GM23338 (cell line): Measurements from ENCODE around the gene BCORL1. TPM values are rescaled to one million over a fixed set of nuclear protein-coding genes. Genes with fewer than 3 reads are reported as not detected.

Source experiments
- ATAC-seq: fragments of 200-7000 bp; cut with Tn5 transposase; 3 replicates; pipeline ENCODE4 v1.9.1; 2020
- DNase-seq: peaks from one replicate; pipeline ENCODE4 v3.0.0-alpha.2; 2015; ENCODE audit warnings: low spot score
- H2AFZ ChIP-seq: fragments of 200-600 bp; sonication (generic); 2 replicates; pipeline ENCODE4 v1.8.0; 2016; ENCODE audit warnings: antibody characterized with exemption, mild to moderate bottlenecking, moderate library complexity
- H3F3A ChIP-seq: fragments of 200-600 bp; sonication (generic); replicated peaks from 2 replicates; pipeline ENCODE4 v1.8.0; 2017; ENCODE audit warnings: antibody characterized with exemption, mixed run types, low read depth
- H3K27ac ChIP-seq: fragments of 200-600 bp; sonication (generic); 2 replicates; pipeline ENCODE4 v1.6.1; 2016; ENCODE audit warnings: low read depth
- H3K27me3 ChIP-seq: fragments of 200-600 bp; sonication (generic); 2 replicates; pipeline ENCODE4 v1.8.0; 2016; ENCODE audit warnings: mild to moderate bottlenecking, mixed run types, moderate library complexity; ENCODE audit not compliant: insufficient read depth
- H3K36me3 ChIP-seq: fragments of 200-600 bp; sonication (generic); 2 replicates; pipeline ENCODE4 v1.8.0; 2016; ENCODE audit warnings: mild to moderate bottlenecking; ENCODE audit not compliant: insufficient read depth
- H3K4me1 ChIP-seq: fragments of 200-600 bp; sonication (generic); 2 replicates; pipeline ENCODE4 v1.8.0; 2016; ENCODE audit warnings: mild to moderate bottlenecking, moderate library complexity; ENCODE audit not compliant: insufficient read depth
- H3K4me2 ChIP-seq: fragments of 200-600 bp; sonication (generic); 2 replicates; pipeline ENCODE4 v1.7.1; 2017; ENCODE audit warnings: mixed run types
- H3K4me3 ChIP-seq: fragments of 200-600 bp; sonication (generic); 2 replicates; pipeline ENCODE4 v1.6.1; 2016; ENCODE audit warnings: mixed run types
- H3K79me2 ChIP-seq: fragments of 200-600 bp; sonication (generic); replicated peaks from 2 replicates; pipeline ENCODE4 v1.8.0; 2017; ENCODE audit warnings: mild to moderate bottlenecking; ENCODE audit not compliant: insufficient read depth
- H3K9me2 ChIP-seq: fragments of 200-600 bp; sonication (generic); 2 replicates; pipeline ENCODE4 v1.8.0; 2017; ENCODE audit not compliant: insufficient read depth
- H4K20me1 ChIP-seq: fragments of 200-600 bp; sonication (generic); replicated peaks from 2 replicates; pipeline ENCODE4 v1.8.0; 2017; ENCODE audit warnings: mild to moderate bottlenecking; ENCODE audit not compliant: insufficient read depth
- H3K27ac Mint-ChIP-seq: 2 replicates; pipeline ENCODE4 v1.8.0; 2020; ENCODE audit warnings: inconsistent platforms, mild to moderate bottlenecking, moderate library complexity, mixed read lengths
- H3K27me3 Mint-ChIP-seq: 3 replicates; pipeline ENCODE4 v1.8.0; 2022; ENCODE audit warnings: low read depth, mild to moderate bottlenecking, moderate library complexity, mixed read lengths, inconsistent platforms; ENCODE audit not compliant: insufficient read depth, poor library complexity
- H3K36me3 Mint-ChIP-seq: 3 replicates; pipeline ENCODE4 v1.8.0; 2021; ENCODE audit warnings: low read depth, mild to moderate bottlenecking, inconsistent platforms, moderate library complexity, mixed read lengths
- H3K4me1 Mint-ChIP-seq: 3 replicates; pipeline ENCODE4 v1.8.0; 2020; ENCODE audit warnings: mild to moderate bottlenecking, inconsistent platforms, mixed read lengths
- H3K4me3 Mint-ChIP-seq: 3 replicates; pipeline ENCODE4 v1.8.0; 2021; ENCODE audit warnings: moderate library complexity, mild to moderate bottlenecking, inconsistent platforms, mixed read lengths
- H3K9me3 Mint-ChIP-seq: 3 replicates; pipeline ENCODE4 v1.8.0; 2020; ENCODE audit warnings: moderate library complexity, mild to moderate bottlenecking, inconsistent platforms, mixed read lengths
- CREB1 ChIP-seq: fragments of 250-450 bp; sonication (Bioruptor Pico); IDR thresholded peaks from 2 replicates; pipeline ENCODE4 v1.5.0; 2020; ENCODE audit warnings: low read depth, mild to moderate bottlenecking, moderate library complexity
- CTCF ChIP-seq, 2 experiments: fragments of 200-600 bp in 1 of 2; sonication (generic) in 1 of 2; conservative IDR thresholded peaks; 2 replicates each; pipeline versions ENCODE4 v1.5.1 to v1.6.1; 2016 to 2017; ENCODE audit warnings: antibody characterized with exemption in 2 of 2, low read depth in 2 of 2, mild to moderate bottlenecking in 2 of 2, moderate library complexity in 1 of 2
- EZH2 ChIP-seq: fragments of 200-600 bp; sonication (generic); IDR thresholded peaks from one replicate; pipeline ENCODE4 v1.8.0; 2017; ENCODE audit warnings: antibody characterized with exemption, mild to moderate bottlenecking, low read depth; ENCODE audit not compliant: unreplicated experiment
- EZH2phosphoT487 ChIP-seq: fragments of 200-600 bp; sonication (generic); IDR thresholded peaks from one replicate; pipeline ENCODE4 v1.8.1; 2018; ENCODE audit warnings: antibody characterized with exemption; ENCODE audit not compliant: unreplicated experiment
- JUNB ChIP-seq: IDR thresholded peaks from one replicate; pipeline ENCODE4 v1.6.1; 2016; ENCODE audit warnings: antibody characterized with exemption; ENCODE audit not compliant: unreplicated experiment
- NANOG ChIP-seq: IDR thresholded peaks from 2 replicates; pipeline ENCODE4 v1.6.1; 2016; ENCODE audit warnings: antibody characterized with exemption, borderline replicate concordance
- POLR2AphosphoS5 ChIP-seq: IDR thresholded peaks from 2 replicates; pipeline ENCODE4 v1.6.1; 2016; ENCODE audit warnings: antibody characterized with exemption, low read depth
- REST ChIP-seq: IDR thresholded peaks from one replicate; pipeline ENCODE4 v1.6.1; 2018; ENCODE audit warnings: antibody characterized with exemption; ENCODE audit not compliant: unreplicated experiment
- STAT1 ChIP-seq: IDR thresholded peaks from one replicate; pipeline ENCODE4 v1.6.1; 2016; ENCODE audit warnings: antibody characterized with exemption; ENCODE audit not compliant: unreplicated experiment
- ZNF114 ChIP-seq: fragments of 250-450 bp; sonication (Bioruptor Pico); IDR thresholded peaks from 2 replicates; pipeline ENCODE4 v1.5.0; 2020; ENCODE audit warnings: mild to moderate bottlenecking, moderate library complexity
- ZNF331 ChIP-seq: fragments of 250-450 bp; sonication (Bioruptor Pico); IDR thresholded peaks from 2 replicates; pipeline ENCODE4 v1.5.0; 2020; ENCODE audit warnings: low read depth, mild to moderate bottlenecking, moderate library complexity
- ZNF462 ChIP-seq: fragments of 250-450 bp; sonication (Bioruptor Pico); IDR thresholded peaks from 2 replicates; pipeline ENCODE4 v1.5.0; 2020; ENCODE audit warnings: mild to moderate bottlenecking, moderate library complexity
- polyA plus RNA-seq: library from polyadenylated mRNA; unstranded; fragments of >200 nt; fragmentation: Nextera tagmentation; extraction: Ambion mirVana; gene quantifications from 2 replicates; pipeline ENCODE4 v1.2.1, GENCODE V29; 2016
- total RNA-seq: library from RNA; depleted of rRNA; stranded (reverse); fragments of >200 nt; shearing (Covaris generic); gene quantifications from 2 replicates; pipeline ENCODE4 v1.2.3, GENCODE V29; 2014
- TF ChIP-seq, protein P1 (sequence below): IDR thresholded peaks from 2 replicates; pipeline ENCODE4 v1.6.1; 2016; ENCODE audit warnings: antibody characterized with exemption

BCORL1 gene
- total and polyA plus RNA-seq, 2 experiments from 2014 or later = 2.6 to 2.7 TPM

DNA sequence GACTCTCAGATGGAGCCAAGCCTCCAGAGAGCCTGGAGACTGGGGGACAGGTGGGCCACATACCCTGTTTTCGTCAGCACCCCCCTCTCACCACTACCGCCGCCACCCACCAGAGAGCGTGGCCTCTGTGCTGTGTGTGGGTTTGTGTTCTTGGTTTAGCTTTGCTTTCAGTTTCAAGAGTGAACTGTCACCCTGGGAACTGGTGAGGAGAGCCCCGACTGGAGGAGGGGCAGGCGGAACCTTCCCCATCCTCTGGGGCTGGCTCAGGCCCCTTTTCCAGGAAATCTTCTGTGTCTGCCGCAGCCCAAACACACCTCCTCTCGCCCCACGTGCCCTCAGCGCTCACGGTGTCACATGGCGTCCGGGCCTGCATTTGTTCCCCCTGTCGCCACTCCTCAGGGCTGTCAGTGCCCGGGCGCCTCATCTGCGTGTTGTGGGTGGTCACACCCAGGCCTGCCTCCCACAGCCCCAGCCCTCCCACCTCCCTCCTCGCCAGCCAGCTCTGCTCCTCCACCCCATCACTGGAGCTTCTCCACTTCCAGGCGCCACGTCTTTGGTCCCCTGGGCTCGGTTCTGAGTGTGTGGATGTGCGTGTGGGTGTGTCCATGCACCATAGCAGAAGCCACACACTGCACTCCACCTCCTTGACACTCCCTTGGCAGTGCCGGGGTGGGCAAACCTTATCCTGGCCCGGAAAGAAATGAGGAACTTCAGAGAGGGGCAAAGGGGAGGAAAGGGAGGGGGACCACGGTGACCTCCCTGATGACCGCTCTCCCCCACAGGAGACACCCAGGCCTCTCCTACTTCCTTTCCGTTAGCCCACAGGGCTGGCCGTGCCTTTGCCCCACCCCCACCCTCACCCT, 100.0 kb downstream of the BCORL1 start:
- H2AFZ ChIP-seq = no peak overlapping the region
- peaks cover 3% of the 10 kb centered on the region; the same call in 1 of the 2 replicates for H3K4me1 ChIP-seq
- no peaks in the 10 kb centered on the region for H3K27me3 ChIP-seq
- no peaks in the 10 kb centered on the region for H4K20me1 ChIP-seq
- Mint-ChIP-seq H3K4me1 (peaks cover 28% of the 10 kb centered on the region), H3K27ac (no peak overlapping the region), H3K36me3 (no peaks in the 10 kb centered on the region), H3K4me3 (no peak overlapping the region), H3K27me3 (peaks cover 8% of the 10 kb centered on the region), H3K9me3 (no peaks in the 10 kb centered on the region)
- ATAC-seq (no peak; the same call in 2 of the 3 replicates), DNase-seq (no peak)
- H3K9me2 ChIP-seq = no peaks in the 10 kb centered on the region
- H3K36me3 ChIP-seq = no peaks in the 10 kb centered on the region
- H3K4me3 ChIP-seq = no peak overlapping the region
- 0 out of 2 replicates have a peak overlapping the region, but pooled peaks have one; percentile 14 for H3K4me2 ChIP-seq
- H3K27ac ChIP-seq = no peak overlapping the region
- TF ChIP-seq NANOG = no peak
- TF ChIP-seq STAT1 = no peak
- no peak for TF ChIP-seq CREB1 (CRISPR knock-in tag)
- no peak for TF ChIP-seq ZNF114 (CRISPR knock-in tag)
- TF ChIP-seq, protein P1, sequence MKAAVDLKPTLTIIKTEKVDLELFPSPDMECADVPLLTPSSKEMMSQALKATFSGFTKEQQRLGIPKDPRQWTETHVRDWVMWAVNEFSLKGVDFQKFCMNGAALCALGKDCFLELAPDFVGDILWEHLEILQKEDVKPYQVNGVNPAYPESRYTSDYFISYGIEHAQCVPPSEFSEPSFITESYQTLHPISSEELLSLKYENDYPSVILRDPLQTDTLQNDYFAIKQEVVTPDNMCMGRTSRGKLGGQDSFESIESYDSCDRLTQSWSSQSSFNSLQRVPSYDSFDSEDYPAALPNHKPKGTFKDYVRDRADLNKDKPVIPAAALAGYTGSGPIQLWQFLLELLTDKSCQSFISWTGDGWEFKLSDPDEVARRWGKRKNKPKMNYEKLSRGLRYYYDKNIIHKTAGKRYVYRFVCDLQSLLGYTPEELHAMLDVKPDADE = no peak
- TF ChIP-seq ZNF462 = no peak
- TF ChIP-seq EZH2phosphoT487 = no peak
- no peak for TF ChIP-seq JUNB
- no peak for TF ChIP-seq EZH2
- TF ChIP-seq REST = no peak
- no peak for TF ChIP-seq ZNF331
- no peak for TF ChIP-seq POLR2AphosphoS5
- TF ChIP-seq CTCF (conservative IDR thresholded peaks at IDR 0.05; ENCODE audit: low read depth in 2 of 2) = no peak
- H3K79me2 ChIP-seq = no peaks in the 10 kb centered on the region
- H3F3A ChIP-seq = no peaks in the 10 kb centered on the region
